DMS53 treated with DMSO at 0.1 percent for 48 hours (cell line): ENCODE data around the gene ENTR1.

ENCODE experiments used
- DNase-seq: peaks from one replicate; lab custom pipeline; 2025; ENCODE audit not compliant: unreplicated experiment; lab: John Stamatoyannopoulos, UW

Gene ENTR1

GRCh38 chr9:136363106-136363948 lies 47.1 kb downstream of the ENTR1 start, which contains the start of gene DNLZ:
Gene DNLZ, minus strand, starts transcription at chr9:136363744. Its CDS starts 30 bp downstream, at chr9:136363714.
- DNase-seq, result peak; percentile 78

GRCh38 chr9:136362450-136362784 lies 48.0 kb downstream of the ENTR1 start:
- DNase-seq, result no peak

DNA sequence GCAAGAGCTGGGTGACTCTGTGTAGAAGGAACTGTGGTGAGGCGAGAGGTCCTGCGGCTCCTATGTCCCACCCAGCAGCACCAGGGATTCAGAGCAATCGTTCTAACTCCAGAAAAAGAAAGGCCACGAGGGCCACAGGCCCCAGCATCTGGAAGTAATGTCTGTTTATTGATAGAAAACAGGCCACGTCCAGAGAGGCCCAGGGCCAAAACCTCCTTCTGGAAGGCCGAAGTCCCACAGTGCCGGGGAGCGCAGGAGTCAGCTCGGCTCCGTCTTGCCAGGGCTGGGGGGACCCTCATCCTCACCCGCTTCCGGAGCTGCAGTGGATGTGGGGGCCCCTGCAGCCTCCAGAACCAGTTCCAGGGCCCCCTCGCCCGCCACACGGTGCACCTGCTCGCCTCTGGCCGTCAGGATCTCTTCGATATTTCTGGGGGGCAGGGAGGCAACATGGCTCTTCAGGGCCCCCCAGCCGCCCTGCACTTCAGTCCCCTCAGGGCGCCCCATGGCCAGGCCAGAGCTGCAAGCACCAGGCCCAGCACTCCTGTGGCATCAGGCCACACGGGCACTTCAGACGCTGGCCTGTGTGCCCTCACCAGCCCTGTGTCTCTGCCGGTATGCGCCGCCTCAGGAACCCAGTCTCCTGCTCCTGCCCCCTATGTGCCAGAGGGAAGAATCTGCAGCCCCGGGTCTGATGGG lies 48.5 kb downstream of the ENTR1 start:
- no peak for DNase-seq

DNA sequence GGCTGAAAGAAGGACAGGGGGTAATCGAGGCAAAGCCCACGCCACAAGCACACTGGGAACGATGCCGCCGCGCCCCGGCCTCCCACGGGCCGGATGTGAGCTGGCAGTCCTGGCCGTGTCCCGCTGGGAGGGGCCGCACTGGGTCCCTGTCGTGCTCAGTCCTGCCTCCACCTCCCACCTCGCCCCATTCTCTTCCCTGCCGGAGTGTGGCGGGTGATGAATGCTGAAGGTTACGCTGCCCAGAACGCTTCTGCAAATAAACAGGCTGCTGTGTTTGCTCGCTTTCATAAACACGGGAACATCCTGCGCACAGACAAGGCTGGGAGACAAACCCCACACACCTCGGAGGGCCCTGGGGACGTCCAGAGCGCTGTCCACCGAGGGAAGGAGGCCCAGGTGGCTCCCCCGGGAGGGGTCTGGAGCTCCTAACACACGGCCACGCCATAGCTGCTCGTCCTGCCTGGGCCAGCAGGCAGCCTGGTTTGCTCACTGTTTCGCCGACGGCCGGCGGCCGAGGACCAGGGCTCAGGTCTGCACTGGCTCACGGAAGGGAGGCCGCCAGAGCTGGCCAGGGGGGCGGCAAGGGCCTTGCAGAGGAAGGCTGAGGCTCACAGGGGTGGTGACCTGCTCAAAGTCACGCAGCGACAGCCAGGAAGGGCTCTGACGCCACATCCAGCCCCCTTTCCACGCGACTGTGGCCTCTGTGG lies 49.2 kb downstream of the ENTR1 start:
- DNase-seq, result no peak

DNA sequence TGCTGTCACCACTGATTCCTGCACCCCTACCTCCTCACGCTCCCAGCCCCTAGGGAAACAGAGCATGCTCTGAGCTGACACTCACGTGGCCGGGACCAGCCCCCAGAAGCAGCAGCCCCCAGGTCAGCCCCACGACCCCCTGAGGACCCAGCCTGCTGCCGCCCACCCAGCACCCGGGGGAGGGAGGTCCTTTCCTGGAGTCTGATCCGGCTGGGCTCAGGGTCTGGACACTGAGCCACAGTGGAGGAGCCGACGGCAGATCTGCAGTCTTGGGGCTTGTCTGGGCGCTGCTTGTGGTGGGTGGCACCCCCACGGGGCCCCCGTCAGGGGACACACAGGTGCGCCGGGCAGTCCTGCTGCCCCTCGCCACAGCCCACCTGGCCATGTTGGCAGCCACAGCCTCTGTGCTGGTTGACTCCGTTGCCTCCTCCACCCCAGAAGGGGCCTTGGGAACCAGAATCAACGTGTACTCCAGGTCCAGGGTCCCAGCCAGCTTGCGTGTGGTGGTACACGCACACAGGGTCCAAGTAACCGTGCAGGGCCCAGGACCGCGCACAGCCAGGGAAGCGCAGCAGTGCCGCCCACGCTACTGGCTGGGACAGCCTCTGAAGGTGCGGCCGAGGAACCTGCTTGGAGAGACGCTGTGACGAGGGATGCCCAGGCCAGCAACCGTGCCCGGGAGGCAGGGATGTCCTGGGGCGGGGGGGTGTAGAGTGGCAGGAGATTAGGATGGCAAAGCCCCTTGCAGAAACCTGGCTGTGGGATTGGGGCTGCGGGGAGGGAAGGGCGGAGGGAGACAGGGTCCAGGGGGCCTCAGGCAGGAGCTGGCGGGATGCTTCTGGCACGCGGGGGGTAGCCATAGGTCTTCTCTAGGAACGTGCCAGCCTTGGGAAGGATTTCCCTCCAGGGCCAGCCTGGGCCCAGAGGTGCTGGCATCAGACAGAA lies 50.4 kb downstream of the ENTR1 start:
- DNase-seq, result no peak

DNA sequence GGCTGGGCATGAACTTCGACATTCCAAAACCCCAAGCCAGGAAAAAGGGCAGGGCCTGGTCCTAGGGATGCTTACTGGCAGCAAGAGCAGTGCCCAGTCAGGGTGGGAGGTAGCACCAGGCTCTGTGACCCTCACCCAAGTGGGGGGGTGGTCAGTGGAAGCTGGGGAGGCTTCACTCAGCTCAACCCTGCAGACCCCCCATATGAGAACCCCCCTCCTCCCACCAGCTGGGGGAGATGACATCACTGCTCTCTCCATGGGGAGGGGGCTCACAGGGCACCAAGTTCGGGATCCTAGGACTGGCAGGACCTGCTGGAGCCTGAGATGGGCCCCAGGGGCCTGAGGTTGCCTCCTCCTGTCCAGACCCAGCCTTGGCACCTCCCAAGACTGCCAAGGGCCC lies 51.5 kb downstream of the ENTR1 start:
- DNase-seq, result no peak

GRCh38 chr9:136358016-136358415 lies 52.4 kb downstream of the ENTR1 start:
- DNase-seq, result no peak

DNA sequence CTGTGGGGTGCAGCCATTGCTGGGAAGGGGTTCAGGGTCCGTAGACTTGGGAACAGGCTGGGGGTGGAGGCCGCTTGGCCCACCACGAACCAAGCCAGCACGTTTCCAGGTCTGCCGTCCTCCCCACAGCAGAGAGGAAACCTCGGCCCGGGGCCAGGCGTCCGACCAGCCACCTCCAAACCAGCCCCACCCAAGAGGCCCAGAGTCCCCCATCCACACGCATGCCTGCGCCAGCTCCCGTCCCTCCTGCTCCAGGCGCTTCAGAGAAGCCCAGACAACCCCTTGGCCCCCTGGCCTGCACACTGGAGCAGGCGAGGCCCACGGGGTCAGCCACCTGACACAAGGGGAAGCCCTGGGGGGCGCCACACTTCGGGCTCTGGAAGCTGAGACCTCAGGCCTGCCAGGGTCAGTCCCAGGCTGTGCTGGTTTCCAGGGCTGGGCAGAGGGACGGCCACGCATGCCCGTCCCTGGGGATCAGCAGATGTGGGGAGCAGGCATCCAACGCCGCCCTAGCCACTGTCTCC lies 53.1 kb downstream of the ENTR1 start:
- no peak for DNase-seq

DNA sequence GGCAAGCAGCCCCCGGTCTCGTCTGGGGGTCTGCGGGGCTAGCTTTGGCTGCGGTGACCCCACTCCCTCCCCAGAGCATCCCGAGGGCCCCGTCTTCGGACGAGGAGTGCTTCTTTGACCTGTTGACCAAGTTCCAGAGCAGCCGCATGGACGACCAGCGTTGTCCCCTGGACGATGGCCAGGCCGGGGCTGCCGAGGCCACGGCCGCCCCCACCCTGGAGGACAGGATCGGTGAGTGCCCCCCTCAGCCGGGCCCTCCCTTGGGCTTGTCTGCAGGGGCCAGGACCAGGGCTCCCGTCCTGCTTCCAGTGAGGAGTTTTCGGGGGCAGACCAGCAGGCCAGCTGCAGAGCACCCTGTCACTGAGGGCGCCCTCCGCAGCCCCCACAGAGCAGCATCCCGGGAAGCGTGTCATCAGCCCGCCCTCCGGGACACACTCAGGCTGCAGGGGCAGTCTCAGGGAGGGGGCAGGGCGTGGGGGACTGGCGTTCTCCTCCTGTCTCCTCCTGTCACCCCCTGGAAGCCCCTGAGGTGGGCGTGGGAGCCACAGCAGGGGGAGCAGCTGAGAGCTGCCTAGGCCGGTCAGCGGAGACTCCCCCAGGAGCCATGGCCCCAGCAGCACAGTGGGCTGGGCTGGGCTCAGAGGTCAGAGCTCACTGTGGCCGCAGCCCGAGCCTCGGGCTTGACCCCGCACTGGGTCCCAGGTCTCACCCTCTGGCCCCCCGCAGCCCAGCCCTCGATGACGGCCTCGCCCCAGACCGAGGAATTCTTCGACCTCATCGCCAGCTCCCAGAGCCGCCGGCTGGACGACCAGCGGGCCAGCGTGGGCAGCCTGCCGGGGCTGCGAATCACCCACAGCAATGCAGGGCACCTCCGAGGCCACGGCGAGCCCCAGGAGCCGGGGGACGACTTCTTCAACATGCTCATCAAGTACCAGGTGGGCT lies 54.5 kb downstream of the ENTR1 start:
- no peak for DNase-seq

GRCh38 chr9:136354592-136355085 lies 55.8 kb downstream of the ENTR1 start:
- no peak for DNase-seq

- DNase-seq, result no peak
These were observed 56.5 kb downstream of the ENTR1 start for GRCh38 chr9:136353757-136354488.

DNA sequence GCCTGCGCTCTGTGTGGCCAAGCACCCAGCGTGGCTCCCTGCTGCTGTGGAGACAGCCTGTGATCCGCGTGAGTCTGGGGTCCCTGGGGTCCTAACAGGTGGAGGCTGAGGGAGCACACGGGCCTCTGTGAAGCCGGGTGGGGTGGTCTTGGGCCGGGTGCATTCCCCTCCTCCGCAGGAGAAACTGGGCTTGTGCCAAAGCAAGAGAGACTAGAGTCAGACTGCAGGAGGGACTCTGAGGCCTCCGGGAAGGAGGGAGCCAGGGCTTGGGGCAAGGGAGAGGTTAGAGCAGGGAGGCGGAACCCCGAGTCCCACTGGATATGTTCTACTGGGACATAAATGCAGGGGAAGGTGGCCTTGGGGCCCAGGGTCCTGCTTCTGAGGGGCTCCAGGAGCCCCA lies 57.3 kb downstream of the ENTR1 start:
- no peak for DNase-seq

DNA sequence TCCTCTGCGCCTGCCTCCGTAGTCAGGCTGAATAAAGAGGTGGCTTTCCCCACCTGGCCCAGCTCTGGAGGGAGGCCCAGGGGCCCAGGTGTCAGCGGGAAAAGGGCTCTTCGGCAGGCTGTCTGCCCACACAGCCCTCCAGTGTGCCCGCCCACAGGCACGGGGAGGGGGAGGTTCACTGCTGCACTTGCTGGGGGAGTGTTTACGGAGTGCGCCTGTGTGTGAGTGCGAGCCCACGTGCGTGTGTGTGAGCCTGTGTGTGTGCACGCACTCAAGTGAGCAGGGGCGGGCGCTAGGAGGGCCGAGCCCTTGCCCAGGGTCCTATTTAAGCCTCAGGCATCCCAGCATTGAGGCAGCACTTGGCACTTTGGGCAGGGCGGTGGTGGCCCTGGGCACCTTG lies 57.7 kb downstream of the ENTR1 start:
- DNase-seq, result peak; percentile 47
